Measurements from ENCODE around the gene SLC25A39. TPM values are rescaled to one million over a fixed set of nuclear protein-coding genes. Genes with fewer than 3 reads are reported as not detected.
A peak's percentile ranks its signal among the peaks of the same experiment; 100 is the strongest.
"Not testable (repeated sequence)": the region's sequence is repeated elsewhere in the genome, so short reads cannot be mapped to it uniquely, and the experiment has no call there.

Gene SLC25A39
- total RNA-seq, 1 donor, result 36.0 TPM

- not testable (repeated sequence) for H3K27me3 ChIP-seq (ENCODE audit: insufficient read depth, low read length); H3K9me3 ChIP-seq (ENCODE audit: low read depth, low read length); H3K4me3 ChIP-seq (ENCODE audit: low read length)
- H3K4me1 ChIP-seq (ENCODE audit: insufficient read depth, low read length), result peaks cover 68% of the 10 kb centered on the region
Observed at GRCh38 chr17:44330263-44330662, 5.6 kb upstream of the SLC25A39 start.

GRCh38 chr17:44329516-44329915 is 4.9 kb upstream of the SLC25A39 start:
- not testable (repeated sequence) for H3K4me3 ChIP-seq (ENCODE audit: low read length); H3K9me3 ChIP-seq (ENCODE audit: low read depth, low read length); H3K27me3 ChIP-seq (ENCODE audit: insufficient read depth, low read length)
- H3K4me1 ChIP-seq (ENCODE audit: insufficient read depth, low read length), result peaks cover 65% of the 10 kb centered on the region

- no peaks in the 10 kb centered on the region for H3K9me3 ChIP-seq (ENCODE audit: low read depth, low read length)
- H3K4me3 ChIP-seq (ENCODE audit: low read length), result no peak overlapping the region
- no peaks in the 10 kb centered on the region for H3K27me3 ChIP-seq (ENCODE audit: insufficient read depth, low read length)
- H3K4me1 ChIP-seq (ENCODE audit: insufficient read depth, low read length), result peaks cover 58% of the 10 kb centered on the region
Observed at GRCh38 chr17:44327715-44328449, 3.3 kb upstream of the SLC25A39 start.

DNA sequence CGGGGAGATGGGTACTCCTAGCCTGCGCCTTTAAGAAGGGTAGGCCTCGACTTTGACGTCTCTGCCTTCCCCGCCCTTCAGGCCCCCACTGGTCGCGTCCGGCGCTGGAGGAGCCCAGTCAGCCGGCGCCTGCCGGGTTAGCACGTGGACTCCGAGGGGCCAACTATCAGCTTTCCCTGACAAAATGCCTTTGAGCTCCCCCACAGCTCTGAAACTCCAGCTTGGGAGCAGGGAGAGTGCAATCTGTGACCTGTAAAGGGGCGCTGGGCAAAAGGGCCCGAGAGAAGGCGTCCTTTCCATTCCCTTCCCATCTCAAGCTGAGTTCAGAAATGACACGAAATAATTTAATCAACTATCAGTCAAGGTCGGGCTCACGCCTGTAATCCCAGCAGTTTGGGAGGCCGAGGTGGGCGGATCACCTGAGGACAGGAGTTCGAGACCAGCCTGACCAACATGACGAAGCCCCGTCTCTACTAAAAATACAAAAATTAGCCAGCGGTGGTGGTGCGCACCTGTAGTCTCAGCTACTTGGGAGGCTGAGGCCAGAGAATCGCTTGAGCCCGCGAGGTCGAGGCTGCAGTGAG is 2.3 kb upstream of the SLC25A39 start:
- no peak overlapping the region for H3K4me3 ChIP-seq (ENCODE audit: low read length)
- no peaks in the 10 kb centered on the region for H3K9me3 ChIP-seq (ENCODE audit: low read depth, low read length)
- peaks cover 49% of the 10 kb centered on the region for H3K4me1 ChIP-seq (ENCODE audit: insufficient read depth, low read length)
- H3K27me3 ChIP-seq (ENCODE audit: insufficient read depth, low read length), result no peaks in the 10 kb centered on the region

- Histone ChIP-seq H3K27me3 (ENCODE audit: insufficient read depth, low read length) (no peaks in the 10 kb centered on the region), H3K4me1 (ENCODE audit: insufficient read depth, low read length) (peaks cover 37% of the 10 kb centered on the region), H3K4me3 (ENCODE audit: low read length) (peak overlapping the region; percentile 65), H3K9me3 (ENCODE audit: low read depth, low read length) (no peaks in the 10 kb centered on the region)
Observed at GRCh38 chr17:44324092-44324570, 492 bp downstream of the SLC25A39 start.

GRCh38 chr17:44323359-44324091 is 1.1 kb downstream of the SLC25A39 start:
- peaks cover 37% of the 10 kb centered on the region for H3K4me1 ChIP-seq (ENCODE audit: insufficient read depth, low read length)
- no peaks in the 10 kb centered on the region for H3K9me3 ChIP-seq (ENCODE audit: low read depth, low read length)
- H3K4me3 ChIP-seq (ENCODE audit: low read length), result peak overlapping the region; percentile 65
- no peaks in the 10 kb centered on the region for H3K27me3 ChIP-seq (ENCODE audit: insufficient read depth, low read length)

GRCh38 chr17:44322236-44322895 is 2.3 kb downstream of the SLC25A39 start:
- Histone ChIP-seq H3K4me3 (ENCODE audit: low read length) (no peak overlapping the region), H3K9me3 (ENCODE audit: low read depth, low read length) (no peaks in the 10 kb centered on the region), H3K27me3 (ENCODE audit: insufficient read depth, low read length) (peaks cover 3% of the 10 kb centered on the region), H3K4me1 (ENCODE audit: insufficient read depth, low read length) (peaks cover 31% of the 10 kb centered on the region)

DNA sequence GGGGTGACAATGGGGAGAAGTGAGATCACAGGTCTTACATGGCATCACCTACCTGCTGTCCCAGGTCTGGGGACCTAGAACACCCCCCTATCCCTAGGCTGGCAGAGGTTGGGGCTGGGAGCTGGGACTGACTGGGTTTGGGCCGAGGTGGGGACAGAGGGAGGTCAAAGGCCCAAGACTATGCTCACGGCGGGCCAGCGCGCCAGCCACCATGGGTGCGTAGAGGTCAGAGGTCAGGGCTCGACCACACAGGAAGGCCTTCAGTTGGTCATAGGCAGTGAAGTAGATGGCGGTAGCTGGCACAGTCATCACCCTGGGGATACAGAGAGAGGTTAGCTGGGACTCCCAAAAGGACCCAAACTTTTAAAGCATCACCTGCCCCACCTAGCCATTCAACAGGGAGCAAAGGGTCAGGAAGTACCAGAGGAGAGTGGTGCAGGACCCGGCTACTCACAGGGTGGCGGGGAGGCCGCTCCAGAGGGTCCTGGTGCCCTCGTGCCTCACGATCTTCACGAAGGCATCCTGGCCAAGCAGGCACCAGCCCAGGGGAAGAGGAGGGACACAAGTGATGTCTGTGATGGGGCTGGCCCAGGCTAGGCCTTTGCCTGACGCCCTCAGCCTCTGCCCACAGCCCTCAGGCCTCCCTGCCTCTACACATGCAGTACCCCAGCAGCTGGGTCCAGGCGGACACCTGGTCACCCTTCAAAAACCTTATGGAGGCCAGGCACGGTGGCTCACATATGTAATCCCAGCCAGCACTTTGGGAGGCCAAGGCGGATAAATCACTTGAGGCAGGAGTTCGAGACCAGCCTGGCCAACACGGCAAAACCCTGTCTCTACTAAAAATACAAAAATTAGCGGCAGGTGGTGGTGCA is 3.1 kb downstream of the SLC25A39 start:
- peaks cover 11% of the 10 kb centered on the region for H3K27me3 ChIP-seq (ENCODE audit: insufficient read depth, low read length)
- no peaks in the 10 kb centered on the region for H3K9me3 ChIP-seq (ENCODE audit: low read depth, low read length)
- no peak overlapping the region for H3K4me3 ChIP-seq (ENCODE audit: low read length)
- H3K4me1 ChIP-seq (ENCODE audit: insufficient read depth, low read length), result peaks cover 25% of the 10 kb centered on the region

- peaks cover 21% of the 10 kb centered on the region for H3K27me3 ChIP-seq (ENCODE audit: insufficient read depth, low read length)
- peaks cover 17% of the 10 kb centered on the region for H3K4me1 ChIP-seq (ENCODE audit: insufficient read depth, low read length)
Observed at GRCh38 chr17:44320066-44320465, 4.6 kb downstream of the SLC25A39 start.

GRCh38 chr17:44318077-44318892 is 6.3 kb downstream of the SLC25A39 start:
- Histone ChIP-seq H3K9me3 (ENCODE audit: low read depth, low read length) (no peaks in the 10 kb centered on the region), H3K4me1 (ENCODE audit: insufficient read depth, low read length) (peaks cover 10% of the 10 kb centered on the region), H3K4me3 (ENCODE audit: low read length) (no peak overlapping the region), H3K27me3 (ENCODE audit: insufficient read depth, low read length) (peaks cover 34% of the 10 kb centered on the region)

More at GRCh38 chr17:44320066-44320465, 4.6 kb downstream of the SLC25A39 start:
- no peaks in the 10 kb centered on the region for H3K9me3 ChIP-seq (ENCODE audit: low read depth, low read length)
- H3K4me3 ChIP-seq (ENCODE audit: low read length), result no peak overlapping the region

GRCh38 chr17:44317545-44317944 is 7.1 kb downstream of the SLC25A39 start:
- H3K9me3 ChIP-seq (ENCODE audit: low read depth, low read length), result no peaks in the 10 kb centered on the region
- peaks cover 34% of the 10 kb centered on the region for H3K27me3 ChIP-seq (ENCODE audit: insufficient read depth, low read length)
- H3K4me3 ChIP-seq (ENCODE audit: low read length), result no peak overlapping the region
- peaks cover 10% of the 10 kb centered on the region for H3K4me1 ChIP-seq (ENCODE audit: insufficient read depth, low read length)

DNA sequence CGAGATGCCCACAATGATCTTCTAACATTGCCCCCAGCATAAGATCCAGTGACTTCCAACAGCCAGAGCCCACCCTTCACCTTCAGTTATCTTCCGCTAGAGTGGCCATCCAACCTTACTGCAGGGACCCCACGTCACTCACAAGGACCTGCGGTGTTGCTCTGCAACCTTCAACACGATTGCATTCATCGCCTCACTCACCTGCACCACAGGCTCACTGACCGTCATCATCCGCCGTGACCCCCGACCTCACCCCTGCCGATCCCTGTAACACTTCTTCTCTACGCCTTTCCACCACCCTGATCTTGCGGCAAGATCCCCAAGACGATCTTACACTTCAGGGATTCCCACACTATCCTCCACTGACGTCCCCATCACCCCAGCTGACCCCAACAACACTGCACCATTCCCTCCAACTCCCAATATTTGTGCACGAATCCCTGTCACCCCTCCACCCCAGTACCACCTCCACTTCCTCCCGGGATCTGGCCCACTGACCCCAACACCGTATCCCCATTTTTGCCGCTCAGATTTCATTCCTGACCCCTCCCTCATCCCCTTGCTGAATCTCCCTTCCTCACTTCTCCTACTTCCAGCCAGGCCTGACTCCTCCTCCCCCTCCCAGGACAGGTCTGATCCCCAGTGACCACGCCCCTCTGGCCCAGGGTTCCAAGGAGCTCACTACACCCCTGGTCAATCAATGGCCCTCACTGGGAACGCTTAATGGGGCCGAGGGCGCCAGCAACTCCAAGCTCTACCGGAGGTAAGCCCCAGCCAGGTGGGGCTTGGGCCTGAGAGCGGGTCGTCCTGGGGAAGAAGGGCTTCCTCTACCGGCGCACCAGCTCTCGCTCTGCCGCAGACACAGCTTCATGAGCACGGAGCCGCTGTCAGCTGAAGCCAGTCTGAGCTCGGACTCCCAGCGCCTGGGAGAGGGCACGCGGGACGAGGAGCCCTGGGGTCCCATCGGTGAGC is 8.6 kb downstream of the SLC25A39 start:
- Histone ChIP-seq H3K4me1 (ENCODE audit: insufficient read depth, low read length) (peaks cover 10% of the 10 kb centered on the region), H3K27me3 (ENCODE audit: insufficient read depth, low read length) (peaks cover 34% of the 10 kb centered on the region), H3K9me3 (ENCODE audit: low read depth, low read length) (no peaks in the 10 kb centered on the region), H3K4me3 (ENCODE audit: low read length) (no peak overlapping the region)
